Stimulated activated CD8-positive, alpha-beta memory T cell treated with anti-CD3 and anti-CD28 coated beads, Interleukin-7, amount 100 ng/mL, for 4 hours (primary cell): ENCODE results near the gene DCUN1D1.

Experiments used
- DNase-seq, 2 donors: peaks; one replicate each; pipeline ENCODE4 v3.0.0-alpha.2; 2020; ENCODE audit warnings: low read depth in 2 of 2

DCUN1D1 gene

GRCh38 chr3:182892226-182892625 lies 88.1 kb downstream of the DCUN1D1 start:
- DNase-seq, result no peak

- DNase-seq, result no peak
These were observed 89.0 kb downstream of the DCUN1D1 start for GRCh38 chr3:182891364-182891763.

GRCh38 chr3:182889948-182890629 lies 90.2 kb downstream of the DCUN1D1 start:
- DNase-seq, result no peak
